Tongue (tissue), 2 donors: Measurements from ENCODE around the gene ZNF611. TPM values are rescaled to one million over a fixed set of nuclear protein-coding genes. Genes with fewer than 3 reads are reported as not detected.
"Not testable (repeated sequence)": the region's sequence is repeated elsewhere in the genome, so short reads cannot be mapped to it uniquely, and the experiment has no call there.

ENCODE experiments used
- DNase-seq: peaks from one replicate; pipeline ENCODE4 v3.0.0-alpha.2; 2015
- total RNA-seq: library from RNA; depleted of rRNA; stranded (reverse); fragments of >200 nt; gene quantifications from one replicate; pipeline ENCODE4 v1.2.3, GENCODE V29; 2014

ZNF611 gene
- total RNA-seq, 1 donor from 2014 or later, result 14.7 TPM

DNA sequence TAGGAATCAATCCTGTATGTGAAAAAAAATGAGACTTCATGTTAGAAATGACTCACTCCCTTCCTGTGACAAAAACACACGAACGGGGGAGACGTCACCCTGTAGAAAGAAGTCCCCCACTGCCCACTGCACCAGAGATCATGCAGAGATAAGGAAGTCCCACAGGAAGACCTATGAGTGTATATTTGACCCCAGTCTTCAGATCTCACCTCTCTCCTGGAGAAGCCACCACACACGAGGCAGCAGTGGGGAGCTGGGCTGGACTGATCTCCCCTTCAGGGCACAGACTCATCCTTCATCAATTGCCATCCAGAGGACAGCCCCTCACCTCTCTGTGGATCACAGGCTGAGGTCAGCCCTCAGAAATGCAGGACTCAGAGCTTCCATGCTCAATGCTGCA lies 18.9 kb downstream of the ZNF611 start:
- DNase-seq, result not testable (repeated sequence)

DNA sequence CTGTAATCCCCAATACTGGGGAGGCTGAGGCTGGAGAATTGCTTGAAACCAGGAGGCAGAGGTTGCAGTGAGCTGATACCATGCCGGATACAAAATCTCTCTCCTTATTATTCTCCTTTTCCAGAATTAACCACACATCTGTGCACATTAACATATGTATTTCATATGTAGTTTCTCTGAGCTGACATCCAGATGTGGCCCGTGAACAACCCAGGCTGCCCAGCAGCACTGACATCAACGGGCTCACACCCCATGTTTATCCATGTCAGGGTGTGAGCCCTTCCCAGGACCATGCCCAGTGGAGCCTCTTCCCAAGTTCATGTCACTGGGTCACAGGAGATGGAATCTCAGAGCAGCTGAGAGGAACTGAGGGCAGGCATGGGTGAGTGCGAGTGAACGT lies 19.5 kb downstream of the ZNF611 start:
- not testable (repeated sequence) for DNase-seq

DNA sequence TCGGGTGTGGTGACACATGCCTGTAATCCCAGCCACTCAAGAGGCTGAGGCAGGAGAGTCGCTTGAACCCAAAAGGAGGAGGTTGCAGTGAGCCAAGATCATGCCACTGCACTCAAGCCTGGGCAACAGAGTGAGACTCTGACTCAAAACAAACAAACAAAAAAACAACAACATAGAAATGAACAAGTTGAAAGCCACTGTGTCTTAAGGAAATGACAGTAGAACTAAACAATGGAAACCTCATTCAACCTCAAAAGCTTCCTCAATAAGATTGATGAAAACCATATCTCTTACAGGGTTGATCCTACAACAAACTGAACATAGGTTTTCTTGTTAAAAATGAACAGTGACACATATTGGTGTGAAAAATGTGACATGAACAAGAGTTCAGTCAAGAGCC lies 21.8 kb downstream of the ZNF611 start:
- DNase-seq, result not testable (repeated sequence)

DNA sequence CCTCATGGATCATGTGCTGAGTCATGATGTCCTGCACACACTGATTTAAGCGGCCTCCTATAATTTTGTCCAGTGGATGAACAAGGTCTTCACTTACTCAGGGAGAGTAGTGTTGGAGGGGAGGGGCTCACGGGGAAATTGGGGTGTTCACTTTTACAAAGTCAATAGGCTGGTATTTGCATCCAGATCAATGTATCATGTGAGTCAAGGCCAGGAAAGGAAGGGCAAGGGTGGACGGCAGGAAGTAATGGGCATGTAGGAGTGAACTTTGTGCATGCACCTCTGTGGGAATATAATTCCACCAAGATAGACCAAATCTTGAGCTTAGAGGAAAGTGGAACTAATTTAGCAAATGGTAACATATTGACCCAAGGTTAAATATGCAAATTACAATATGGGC lies 23.2 kb downstream of the ZNF611 start:
- not testable (repeated sequence) for DNase-seq

DNA sequence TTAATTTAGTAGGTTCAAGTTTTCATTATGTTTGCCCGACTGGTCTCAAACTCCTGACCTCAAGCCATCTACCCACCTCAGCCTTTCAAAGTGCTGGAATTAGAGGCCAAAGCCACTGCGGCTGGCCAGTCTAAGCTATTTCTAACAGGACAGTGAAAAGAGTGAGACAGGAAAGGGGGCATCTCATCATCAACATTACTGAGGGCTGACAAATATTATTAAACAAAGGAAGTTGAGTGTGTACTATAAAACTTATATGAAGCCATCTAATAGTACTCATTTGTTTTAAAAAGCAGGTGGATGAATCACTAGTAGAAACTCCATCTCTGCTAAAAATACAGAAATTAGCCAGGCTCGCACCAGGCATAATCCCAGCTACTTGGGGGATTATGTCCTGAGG lies 24.3 kb downstream of the ZNF611 start:
- DNase-seq, result no peak

DNA sequence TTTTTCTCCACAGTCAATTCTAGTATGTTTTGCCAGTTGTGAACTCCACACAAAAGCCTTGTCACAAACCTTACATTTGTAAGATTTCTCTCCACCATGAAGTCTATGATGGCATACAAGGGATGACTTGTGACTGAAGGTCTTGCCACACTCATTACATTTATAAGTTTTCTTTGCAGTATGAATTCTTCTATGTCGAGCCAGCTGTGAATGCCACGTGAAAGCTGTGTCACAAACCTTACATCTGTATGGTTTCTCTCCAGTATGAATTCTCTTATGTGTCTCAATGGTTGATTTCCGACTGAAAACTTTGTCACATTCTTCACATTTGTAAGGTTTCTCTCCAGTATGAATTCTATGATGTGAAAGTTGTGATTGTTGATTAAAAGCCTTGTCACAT lies 29.2 kb downstream of the ZNF611 start:
- DNase-seq, result not testable (repeated sequence)

DNA sequence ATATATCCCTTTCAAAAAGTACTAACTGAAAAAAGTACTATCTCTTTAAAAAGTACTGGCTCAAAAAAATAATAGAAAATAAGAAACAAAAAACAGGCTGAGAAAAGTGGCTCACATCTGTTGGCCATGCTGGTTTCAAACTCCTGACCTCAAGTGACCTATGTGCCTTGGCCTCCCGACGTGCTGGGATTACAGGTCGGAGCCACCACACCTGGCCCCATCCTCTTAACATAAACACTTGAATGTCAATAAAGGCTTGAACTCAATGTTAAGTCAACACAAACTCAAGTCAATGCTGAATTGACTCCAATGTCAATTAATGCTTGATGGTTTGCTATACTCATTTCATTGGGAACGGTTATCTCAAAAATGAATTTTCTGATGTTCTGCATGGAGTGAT lies 30.9 kb downstream of the ZNF611 start:
- DNase-seq, result no peak

DNA sequence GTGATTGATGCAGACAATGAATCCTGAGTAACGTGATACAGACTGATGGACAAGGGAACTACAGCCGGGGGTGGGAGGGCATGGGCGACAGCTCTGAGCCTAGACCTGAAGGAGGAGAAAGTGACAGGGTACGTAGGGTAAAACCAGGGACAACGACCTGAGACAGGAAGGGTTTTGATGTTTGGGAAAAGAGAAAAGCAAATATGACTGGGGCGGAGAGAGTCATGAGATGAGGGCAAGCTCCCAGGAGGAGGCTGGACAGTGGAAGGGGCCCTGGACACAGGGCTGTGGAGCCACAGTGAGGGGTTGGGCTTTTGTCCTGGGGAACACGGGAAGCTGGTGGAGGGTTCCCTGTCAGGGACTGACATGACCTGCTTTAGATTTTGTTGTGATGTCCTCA lies 34.2 kb downstream of the ZNF611 start:
- DNase-seq, result no peak

DNA sequence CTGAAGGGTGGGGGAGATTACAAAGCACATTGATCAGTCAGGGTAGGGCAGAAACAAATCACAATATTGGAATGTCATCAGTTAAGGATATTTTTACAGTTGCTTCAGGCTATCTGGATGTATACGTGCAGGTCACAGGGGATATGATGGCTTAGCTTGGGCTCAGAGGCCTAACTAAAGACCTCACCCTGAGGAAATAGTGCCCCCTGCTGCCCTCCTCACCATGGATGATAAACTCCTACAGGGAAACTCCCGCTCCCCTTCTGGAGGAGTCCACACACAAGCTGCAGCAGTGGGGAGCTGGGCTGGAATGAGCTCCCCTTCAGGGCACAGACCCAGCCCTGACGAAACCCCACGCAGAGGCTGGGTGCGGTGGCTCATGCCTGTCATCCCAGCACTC lies 35.3 kb downstream of the ZNF611 start:
- DNase-seq, result peak; percentile 28

DNA sequence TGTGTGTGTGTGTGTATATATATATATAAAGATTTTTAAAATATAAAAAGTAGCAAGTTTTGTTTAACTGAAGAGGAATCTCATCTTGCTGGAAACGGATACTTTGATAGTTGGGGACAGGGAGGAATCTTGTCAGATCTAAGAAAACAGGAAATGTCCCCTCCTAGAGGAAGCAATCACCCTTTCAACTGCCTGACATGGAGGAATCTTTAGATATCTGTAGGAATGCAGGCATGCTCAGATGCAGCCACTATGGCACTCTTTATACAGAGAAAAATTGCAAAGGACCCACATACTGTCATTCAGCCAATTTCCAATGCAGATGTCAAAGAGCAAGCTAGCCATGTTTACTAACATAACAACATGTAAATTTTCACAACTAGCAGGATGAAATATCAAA lies 38.8 kb downstream of the ZNF611 start:
- no peak for DNase-seq

DNA sequence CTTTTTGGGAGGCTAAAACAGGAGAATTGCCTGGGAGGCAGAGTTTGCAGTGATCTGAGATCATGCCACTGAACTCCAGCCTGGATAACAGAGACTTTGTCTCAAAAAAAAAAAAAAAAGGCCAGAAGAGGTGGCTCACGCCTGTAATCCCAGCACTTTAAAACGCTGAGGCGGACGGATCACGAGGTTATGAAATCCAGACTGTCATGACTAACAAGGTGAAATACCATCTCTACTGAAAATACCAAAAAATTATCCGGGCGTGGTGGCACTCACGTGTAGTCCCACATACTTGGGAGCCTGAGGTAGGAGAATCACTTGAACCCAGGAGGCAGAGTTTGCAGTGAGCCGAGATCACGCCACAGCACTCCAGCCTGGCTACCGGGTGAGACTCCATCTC lies 39.9 kb downstream of the ZNF611 start:
- DNase-seq, result no peak

DNA sequence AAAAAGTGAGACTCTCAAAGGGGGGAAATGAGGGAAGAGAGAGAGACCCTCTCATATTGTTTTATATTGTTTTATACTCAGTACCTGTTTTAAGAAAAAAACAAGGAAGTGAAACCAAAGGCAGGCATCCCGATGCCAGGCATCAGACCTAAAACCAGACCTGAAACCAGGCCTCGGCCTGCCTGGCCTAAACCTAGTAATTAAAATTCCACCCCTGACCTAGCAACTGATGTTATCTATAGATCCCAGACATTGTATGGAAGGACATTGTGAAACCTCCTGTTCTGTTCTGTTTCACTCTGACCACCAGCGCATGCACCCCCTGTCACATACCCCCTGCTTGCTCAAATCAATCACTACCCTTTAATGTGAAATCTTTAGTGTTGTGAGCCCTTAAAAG lies 40.6 kb downstream of the ZNF611 start:
- not testable (repeated sequence) for DNase-seq

DNA sequence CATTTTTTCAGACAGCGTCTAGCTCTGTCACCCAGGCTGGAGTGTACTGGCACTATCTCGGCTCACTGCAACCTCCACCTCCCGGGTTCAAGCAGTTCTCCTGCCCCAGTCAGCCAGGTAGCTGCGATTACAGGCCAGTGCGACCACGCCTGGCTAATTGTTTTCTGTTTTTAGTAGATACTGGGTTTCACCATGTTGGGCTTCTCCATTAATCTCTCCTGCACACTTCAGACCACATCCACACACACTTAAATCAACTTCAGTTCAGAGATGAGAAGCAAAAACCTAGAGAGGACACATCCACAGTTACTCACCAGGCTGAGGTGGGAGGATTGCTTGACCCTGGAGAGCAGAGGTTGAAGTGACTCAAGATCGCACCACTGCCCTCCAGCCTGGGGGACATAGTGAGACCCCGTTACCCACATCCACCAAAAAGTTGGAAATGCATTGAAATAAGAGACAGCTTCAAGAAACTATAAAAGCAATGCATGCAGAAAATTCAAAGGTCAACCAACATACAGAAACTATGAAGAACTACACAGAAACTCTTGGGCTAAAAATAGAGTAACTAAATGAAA lies 42.3 kb downstream of the ZNF611 start:
- DNase-seq, result no peak

DNA sequence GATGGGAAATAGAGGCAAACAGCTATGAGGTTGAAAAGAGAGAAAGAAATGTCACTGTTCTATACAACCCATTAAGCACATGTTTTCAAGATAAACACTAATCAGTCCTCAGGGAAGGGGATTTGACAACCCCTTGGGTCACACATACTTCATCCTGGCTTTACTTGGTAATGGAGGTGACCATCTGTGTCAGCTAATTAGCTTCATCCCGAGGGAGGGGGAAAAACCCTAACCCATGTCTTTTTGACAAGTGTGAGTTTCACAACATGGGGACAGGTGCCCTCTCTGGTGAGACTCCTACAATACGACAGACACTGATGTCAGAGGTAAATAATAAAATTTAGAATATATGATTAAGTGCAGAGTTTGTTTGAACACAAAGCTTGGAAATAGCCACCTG lies 43.1 kb downstream of the ZNF611 start:
- DNase-seq, result no peak

DNA sequence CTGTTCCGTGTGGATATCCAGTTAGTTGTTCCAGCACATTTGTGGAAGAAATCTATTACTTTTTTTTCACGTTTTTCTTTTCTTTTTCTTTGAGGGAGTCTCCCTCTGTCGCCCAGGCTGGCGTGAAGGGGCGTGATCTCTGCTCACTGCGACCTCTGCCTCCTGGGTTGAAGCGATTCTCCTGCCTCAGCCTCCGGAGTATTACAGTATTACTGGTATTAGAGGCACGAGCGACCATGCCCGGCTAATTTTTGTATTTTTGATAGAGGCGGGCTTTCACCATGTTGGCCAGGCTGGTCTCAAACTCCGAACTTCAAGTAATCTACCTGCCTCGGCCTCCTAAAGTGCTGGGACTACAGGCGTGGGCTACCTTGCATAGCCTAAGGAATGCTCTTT lies 43.6 kb downstream of the ZNF611 start:
- DNase-seq, result no peak

DNA sequence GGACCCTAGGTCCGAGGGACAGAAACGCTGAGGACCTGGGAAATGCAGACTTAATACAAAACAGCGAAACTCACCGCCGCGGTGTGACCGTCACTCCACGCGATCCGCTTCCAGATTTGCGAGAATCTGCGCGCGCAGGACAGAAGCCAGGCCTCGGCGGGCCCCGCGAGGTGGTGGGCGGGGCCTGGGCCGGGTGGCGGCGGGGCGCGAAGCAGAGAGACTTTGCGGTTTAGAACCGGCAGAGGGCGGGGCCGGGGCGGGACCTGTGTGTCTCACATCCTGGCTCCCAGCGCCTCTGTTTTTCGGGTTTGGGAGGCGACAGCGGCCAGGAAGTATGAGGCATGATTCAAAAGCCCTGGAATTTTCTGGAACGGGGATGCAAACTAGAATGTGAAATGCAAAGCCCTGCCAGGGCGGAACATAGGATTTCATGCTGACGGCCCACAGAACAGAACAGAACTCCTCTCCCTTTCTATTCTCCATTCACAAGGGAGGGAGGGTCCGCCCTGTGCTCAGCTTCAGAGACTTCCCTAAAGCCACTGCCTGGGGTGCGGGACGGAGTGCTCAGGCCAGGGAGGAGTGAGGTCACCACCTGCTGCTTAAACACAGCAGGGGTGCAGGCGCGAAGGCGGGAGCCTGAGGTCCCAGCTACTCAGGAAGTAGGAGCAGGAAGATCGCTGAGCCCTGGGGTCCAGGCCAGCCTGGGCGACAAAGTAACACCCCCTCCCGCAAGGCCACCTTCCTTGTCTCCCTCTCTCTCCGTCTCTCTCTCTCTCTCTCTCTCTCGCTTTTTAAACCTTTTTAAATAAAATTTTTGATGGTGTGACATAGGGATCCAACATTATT lies 44.3 kb downstream of the ZNF611 start:
- peak; percentile 96 for DNase-seq

DNA sequence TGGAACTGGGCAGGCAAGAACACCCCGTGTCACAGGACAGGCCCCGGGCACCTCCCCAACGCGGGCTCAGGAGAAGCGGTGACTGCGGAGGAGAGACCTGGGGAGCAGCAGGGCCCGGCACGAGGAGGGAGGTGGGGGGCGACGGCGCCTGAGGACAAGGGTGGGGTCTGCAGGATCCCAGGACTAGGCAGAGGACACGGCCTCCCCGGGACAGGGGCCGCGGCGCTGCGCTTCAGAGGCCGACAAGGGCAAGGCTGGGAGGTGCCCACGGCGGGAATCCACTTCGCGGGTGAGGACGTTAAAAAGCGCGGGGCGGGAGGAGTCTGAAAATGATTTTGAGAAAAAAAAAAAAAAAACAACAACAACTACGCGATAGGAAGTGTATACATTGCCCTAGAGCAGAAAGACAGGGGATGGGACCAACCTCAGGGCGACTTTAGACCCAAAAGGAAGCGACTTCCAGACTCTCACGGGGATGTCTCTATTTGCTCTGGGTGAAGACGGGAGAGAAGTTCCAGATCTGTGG lies 44.9 kb downstream of the ZNF611 start:
- no peak for DNase-seq

DNA sequence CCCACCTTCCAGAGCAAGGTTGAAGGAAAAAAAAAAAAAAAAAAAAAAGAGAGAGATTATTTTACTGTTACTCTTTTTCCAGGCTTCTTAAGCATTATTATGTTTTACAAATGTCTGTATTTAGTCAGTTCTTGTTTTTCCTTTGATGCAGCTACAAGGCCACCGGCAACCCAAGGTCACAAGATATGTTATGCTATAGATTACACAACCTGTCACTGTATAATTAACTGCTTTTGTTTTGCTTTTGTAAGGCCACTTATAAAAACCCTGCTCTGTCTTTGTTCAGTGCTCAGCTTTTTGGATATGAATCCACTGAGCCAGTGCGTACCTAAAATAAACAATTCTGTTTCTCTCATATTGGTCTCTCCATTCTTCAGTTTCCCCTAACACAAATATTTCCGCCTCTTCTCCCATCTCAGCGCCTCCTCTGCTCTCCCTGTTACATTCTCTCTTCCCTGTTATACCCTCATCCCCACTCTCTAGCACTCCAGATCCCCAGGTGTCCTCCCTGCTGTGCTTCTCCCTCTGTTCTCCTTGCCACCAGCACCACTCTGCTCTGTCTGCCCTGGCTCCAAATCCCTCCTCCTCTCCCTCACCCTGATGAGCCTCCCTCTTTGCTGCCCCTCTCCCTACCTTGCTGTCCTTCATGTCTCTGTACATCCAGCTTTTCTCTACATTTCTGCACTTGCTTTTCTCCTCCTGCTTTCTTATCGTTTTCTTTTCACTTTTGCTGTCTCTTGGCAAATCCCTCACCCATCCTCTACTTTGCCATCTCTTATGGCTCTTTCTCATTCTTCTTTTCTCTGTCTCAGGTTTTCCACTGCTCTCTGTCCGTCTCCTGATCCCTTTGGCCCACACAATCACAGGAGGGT lies 45.7 kb downstream of the ZNF611 start:
- peak; percentile 5 for DNase-seq

DNA sequence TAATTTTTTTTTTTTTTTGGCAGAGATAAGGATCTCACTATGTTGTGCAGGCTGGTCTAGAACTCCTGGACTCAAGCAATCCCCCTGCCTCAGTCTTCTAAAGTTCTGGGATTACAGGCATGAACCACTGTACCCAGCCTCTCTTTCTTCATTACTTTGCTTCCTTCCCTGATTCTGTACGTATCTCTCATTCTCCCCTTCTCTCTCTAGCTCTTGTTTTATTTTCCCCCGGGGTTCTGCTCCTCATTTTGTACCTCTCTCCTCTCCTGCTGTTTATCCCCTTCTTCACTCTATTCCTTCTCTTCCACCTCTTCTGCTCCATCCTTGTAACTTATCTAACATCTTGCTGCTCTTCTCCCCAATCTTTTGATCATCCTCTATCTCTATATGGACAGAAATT lies 46.5 kb downstream of the ZNF611 start:
- no peak for DNase-seq

DNA sequence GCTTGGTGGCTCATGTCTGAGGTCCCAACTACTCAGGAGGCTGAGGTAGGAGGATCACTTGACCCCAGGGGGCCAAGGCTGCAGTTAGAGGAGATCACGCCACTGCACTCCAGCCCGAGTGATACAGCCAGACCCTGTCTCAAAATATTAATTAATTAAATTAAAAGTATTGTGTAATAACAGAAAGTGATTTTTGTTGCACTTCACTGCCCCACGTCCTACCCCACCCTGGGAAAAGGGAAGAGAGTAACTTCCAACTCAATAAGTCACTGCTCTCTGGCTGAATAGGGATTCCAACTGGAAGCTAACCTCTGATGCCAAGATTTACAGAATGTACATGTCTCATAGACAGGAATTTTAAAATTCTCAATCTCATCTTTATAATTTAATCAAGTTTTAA lies 47.2 kb downstream of the ZNF611 start:
- DNase-seq, result no peak

DNA sequence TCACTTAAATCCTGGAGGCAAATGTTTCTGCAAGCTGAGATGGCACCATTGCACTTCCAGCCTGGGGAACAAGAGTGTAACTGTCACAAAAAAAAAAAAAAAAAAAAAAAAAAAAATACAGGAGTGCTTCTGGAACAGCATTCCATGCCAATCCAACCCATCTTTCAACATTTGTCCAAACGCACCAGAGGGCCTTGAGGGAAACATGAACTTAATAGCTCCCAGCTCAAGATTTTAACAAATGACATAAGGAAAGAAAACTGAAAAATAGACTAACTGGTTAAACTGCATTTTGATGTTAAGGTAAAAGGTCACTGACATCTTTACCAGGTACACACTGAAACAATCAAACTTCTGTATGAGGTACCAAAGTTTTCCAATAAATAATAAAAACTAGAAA lies 49.0 kb downstream of the ZNF611 start:
- no peak for DNase-seq

DNA sequence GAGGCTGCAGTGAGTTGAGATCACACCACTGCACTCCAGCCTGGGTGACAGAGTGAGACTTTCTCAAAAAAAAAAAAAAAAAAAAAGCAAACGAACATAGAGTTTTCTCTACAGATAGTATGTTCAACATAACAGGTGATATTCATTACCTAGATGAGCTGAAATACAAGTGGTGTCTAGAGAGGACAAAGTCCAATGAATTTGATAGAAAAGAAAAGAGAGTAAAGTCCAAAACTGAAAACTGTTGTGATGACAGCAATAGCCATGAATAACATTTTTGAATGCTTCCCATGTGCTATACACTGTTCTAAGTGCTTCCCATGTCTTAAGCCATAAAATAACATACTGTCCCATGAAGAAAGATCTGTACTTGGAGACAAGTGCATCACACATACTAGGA lies 53.6 kb downstream of the ZNF611 start:
- not testable (repeated sequence) for DNase-seq

DNA sequence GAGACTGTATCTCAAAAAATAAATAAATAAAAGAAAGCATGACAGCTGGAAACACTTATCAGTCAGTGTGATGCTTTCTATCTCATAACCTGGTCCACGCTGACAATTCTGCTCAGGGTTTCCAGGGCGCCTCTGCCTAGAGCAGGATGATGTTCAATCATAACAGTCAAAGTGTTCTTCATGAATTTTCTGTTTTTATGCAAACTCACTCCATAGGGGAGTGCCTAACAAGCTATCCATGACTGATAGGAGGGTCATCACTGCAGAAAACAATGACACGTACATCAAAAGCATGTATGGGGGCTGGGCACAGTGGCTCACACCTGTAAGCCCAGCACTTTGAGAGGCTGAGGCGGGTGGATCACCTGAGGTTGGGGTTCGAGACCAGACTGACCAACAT lies 55.2 kb downstream of the ZNF611 start:
- no peak for DNase-seq
